ENCODE measurements around the gene CRTAP.

Gene CRTAP

DNA sequence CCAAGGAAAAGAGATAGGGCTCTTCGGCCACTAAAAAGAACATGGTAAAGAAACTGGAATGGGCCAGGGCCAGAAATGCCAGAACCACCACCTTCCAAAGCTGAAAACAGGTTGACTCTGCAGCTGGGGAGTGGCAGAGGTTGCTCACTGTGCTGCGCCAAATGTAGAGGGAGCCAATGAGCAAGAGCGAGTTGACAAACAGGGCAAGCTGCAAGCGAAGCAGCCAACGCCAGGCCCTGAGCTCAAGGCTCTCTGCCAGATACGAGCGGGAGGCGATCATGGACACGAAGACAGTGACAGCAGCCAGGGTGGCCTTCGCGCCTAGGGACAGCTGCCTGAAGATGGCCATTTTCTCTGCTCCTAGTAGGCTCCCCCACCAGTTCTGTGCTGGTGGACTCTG is 20.0 kb upstream of the CRTAP start:
- TF ChIP-seq FOXP2 (optimal IDR thresholded peaks at IDR 0.05; ENCODE audit: borderline replicate concordance, extremely low read depth, extremely low read length, insufficient read depth) (no peak), SIN3A (IDR thresholded peaks at IDR 0.05; ENCODE audit: borderline replicate concordance, insufficient read depth, low read length) (no peak), POLR2AphosphoS5 (IDR thresholded peaks at IDR 0.05; ENCODE audit: low read depth, low read length) (no peak), TAF1 (IDR thresholded peaks at IDR 0.05; ENCODE audit: borderline replicate concordance, insufficient read depth, low read length) (no peak)
- TF ChIP-seq, protein P1, sequence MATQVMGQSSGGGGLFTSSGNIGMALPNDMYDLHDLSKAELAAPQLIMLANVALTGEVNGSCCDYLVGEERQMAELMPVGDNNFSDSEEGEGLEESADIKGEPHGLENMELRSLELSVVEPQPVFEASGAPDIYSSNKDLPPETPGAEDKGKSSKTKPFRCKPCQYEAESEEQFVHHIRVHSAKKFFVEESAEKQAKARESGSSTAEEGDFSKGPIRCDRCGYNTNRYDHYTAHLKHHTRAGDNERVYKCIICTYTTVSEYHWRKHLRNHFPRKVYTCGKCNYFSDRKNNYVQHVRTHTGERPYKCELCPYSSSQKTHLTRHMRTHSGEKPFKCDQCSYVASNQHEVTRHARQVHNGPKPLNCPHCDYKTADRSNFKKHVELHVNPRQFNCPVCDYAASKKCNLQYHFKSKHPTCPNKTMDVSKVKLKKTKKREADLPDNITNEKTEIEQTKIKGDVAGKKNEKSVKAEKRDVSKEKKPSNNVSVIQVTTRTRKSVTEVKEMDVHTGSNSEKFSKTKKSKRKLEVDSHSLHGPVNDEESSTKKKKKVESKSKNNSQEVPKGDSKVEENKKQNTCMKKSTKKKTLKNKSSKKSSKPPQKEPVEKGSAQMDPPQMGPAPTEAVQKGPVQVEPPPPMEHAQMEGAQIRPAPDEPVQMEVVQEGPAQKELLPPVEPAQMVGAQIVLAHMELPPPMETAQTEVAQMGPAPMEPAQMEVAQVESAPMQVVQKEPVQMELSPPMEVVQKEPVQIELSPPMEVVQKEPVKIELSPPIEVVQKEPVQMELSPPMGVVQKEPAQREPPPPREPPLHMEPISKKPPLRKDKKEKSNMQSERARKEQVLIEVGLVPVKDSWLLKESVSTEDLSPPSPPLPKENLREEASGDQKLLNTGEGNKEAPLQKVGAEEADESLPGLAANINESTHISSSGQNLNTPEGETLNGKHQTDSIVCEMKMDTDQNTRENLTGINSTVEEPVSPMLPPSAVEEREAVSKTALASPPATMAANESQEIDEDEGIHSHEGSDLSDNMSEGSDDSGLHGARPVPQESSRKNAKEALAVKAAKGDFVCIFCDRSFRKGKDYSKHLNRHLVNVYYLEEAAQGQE (IDR thresholded peaks at IDR 0.05; ENCODE audit: insufficient read depth in 1 of 2, low read depth in 2 of 2, low read length in 2 of 2), result no peak

DNA sequence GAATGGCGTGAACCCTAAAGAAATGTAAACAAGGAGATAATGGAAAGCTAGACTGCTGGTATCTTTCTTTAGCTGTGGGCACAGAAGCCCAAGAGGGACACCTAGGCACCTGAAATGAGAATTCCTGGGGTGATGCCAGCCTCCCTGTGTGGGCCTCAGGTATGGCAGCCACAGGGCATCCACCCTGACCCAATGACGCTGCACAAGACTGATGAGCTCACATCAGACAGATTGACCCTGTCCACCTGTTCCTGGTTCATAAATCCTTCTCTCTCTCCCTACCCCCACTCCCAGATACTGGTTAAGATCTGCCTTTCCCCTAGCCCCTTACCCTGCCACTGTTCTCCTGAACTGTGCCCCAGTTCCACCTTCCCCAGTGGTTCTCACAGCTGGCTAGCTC is 18.4 kb upstream of the CRTAP start:
- TF ChIP-seq FOXP2 (optimal IDR thresholded peaks at IDR 0.05; ENCODE audit: borderline replicate concordance, extremely low read depth, extremely low read length, insufficient read depth) (no peak), SIN3A (IDR thresholded peaks at IDR 0.05; ENCODE audit: borderline replicate concordance, insufficient read depth, low read length) (no peak), TAF1 (IDR thresholded peaks at IDR 0.05; ENCODE audit: borderline replicate concordance, insufficient read depth, low read length) (no peak), POLR2AphosphoS5 (IDR thresholded peaks at IDR 0.05; ENCODE audit: low read depth, low read length) (no peak)
- TF ChIP-seq, protein P1 (IDR thresholded peaks at IDR 0.05; ENCODE audit: insufficient read depth in 1 of 2, low read depth in 2 of 2, low read length in 2 of 2), result no peak

DNA sequence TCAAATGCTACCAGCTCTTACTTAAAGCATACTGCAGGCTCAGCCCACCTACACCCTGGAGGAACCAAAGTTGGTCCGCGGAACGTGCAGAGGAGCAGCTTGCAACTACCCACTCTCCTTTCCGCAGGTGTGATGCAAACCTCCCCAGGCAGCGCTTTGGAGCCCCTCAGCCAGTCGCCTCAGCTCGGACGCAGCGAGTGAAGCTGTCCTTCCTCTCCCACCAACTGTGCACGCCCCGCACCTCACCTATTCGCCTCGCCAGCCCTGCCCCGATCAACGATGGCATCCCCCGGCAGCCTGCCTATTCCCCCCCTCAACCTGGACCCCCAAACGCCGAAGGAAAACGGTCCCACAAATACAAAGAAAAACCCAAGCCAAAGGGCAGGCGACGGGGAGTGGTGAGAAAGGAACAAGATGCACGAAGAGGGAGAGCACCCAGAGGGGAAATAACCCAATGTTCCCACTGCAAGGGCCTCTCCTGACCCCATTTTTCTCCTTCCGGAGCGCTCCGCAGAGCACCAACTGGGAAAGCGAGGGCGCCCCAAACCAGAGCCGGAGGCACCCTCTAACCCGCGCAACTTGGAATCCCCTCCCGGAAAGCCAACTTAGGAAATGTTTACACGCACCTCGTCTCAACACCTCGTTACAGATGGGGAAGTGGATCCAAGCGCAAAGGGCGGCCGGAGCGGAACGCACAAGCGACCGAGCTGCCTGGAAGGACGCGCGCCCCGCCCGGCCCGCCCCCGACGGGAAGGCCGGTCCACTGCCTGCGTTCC is 17.5 kb upstream of the CRTAP start:
- TF ChIP-seq TAF1 (IDR thresholded peaks at IDR 0.05; ENCODE audit: borderline replicate concordance, insufficient read depth, low read length) (no peak), POLR2AphosphoS5 (IDR thresholded peaks at IDR 0.05; ENCODE audit: low read depth, low read length) (0 out of 2 replicates have a peak, but pooled peaks have one; percentile 0), SIN3A (IDR thresholded peaks at IDR 0.05; ENCODE audit: borderline replicate concordance, insufficient read depth, low read length) (no peak)
- TF ChIP-seq, protein P1 (IDR thresholded peaks at IDR 0.05; ENCODE audit: insufficient read depth in 1 of 2, low read depth in 2 of 2, low read length in 2 of 2), result no peak

DNA sequence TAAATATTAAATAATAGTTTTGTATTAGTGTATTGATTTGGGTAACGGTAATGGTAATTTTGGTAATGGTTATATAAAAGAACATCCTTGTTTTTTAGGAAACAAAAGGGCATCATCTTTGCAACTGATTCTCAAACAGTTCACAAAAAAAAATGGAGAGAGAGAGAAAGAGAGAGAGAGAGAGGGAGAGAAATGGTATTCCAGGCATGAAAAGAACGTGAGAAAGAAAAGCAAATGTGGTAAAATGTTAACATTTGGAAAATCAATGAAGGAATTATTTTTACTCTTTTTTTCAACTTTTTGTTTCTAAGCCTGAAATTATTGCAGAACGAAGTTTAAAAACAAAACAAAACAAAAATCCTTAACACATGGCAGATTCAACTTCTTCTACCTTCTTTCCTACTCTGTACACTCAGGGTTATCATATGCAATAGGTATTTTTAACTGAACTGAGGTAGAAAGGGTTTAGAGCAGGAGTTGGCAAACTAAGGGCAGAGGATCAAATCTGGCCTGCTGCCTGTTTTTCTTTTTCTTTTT is 14.6 kb upstream of the CRTAP start:
- no peak for TF ChIP-seq SIN3A (IDR thresholded peaks at IDR 0.05; ENCODE audit: borderline replicate concordance, insufficient read depth, low read length)
- TF ChIP-seq TAF1 (IDR thresholded peaks at IDR 0.05; ENCODE audit: borderline replicate concordance, insufficient read depth, low read length), result no peak
- no peak for TF ChIP-seq POLR2AphosphoS5 (IDR thresholded peaks at IDR 0.05; ENCODE audit: low read depth, low read length)
- TF ChIP-seq, protein P1 (IDR thresholded peaks at IDR 0.05; ENCODE audit: insufficient read depth in 1 of 2, low read depth in 2 of 2, low read length in 2 of 2), result no peak
- TF ChIP-seq FOXP2 (optimal IDR thresholded peaks at IDR 0.05; ENCODE audit: borderline replicate concordance, extremely low read depth, extremely low read length, insufficient read depth), result no peak
